Mesenchymal stem cell (in vitro differentiated cells and primary cell): ENCODE data around the gene ASB11.
"Not testable (repeated sequence)": the region's sequence is repeated elsewhere in the genome, so short reads cannot be mapped to it uniquely, and the experiment has no call there.

Source experiments
- DNase-seq: peaks from one replicate; pipeline ENCODE4 v3.0.0-alpha.2; 2013
- H2AFZ ChIP-seq: one replicate; pipeline ENCODE4 v1.6.1; 2013; ENCODE audit warnings: low read depth, mild to moderate bottlenecking, control low read depth, inconsistent platforms, low read length, moderate library complexity
- H2AK5ac ChIP-seq: 2 replicates; pipeline ENCODE4 v1.6.1; 2013; ENCODE audit warnings: low read length, moderate library complexity, mild to moderate bottlenecking, inconsistent platforms; ENCODE audit not compliant: severe bottlenecking
- H2BK120ac ChIP-seq: one replicate; pipeline ENCODE4 v1.6.1; 2013; ENCODE audit warnings: low read depth, mild to moderate bottlenecking, inconsistent platforms, low read length, moderate library complexity
- H2BK12ac ChIP-seq, 2 experiments: one replicate each; pipeline ENCODE4 v1.6.1; 2013; ENCODE audit warnings: inconsistent platforms in 2 of 2, low read length in 2 of 2, mild to moderate bottlenecking in 2 of 2, moderate library complexity in 2 of 2, control low read depth in 1 of 2
- H2BK15ac ChIP-seq: one replicate; pipeline ENCODE4 v1.6.1; 2013; ENCODE audit warnings: mild to moderate bottlenecking, low read depth, inconsistent platforms; ENCODE audit not compliant: poor library complexity, severe bottlenecking
- H2BK5ac ChIP-seq: 2 replicates; pipeline ENCODE4 v1.6.1; 2013; ENCODE audit warnings: low read depth, mild to moderate bottlenecking, low read length, control low read depth, inconsistent platforms; ENCODE audit not compliant: poor library complexity, severe bottlenecking
- H3K14ac ChIP-seq, 2 experiments: one replicate each; pipeline ENCODE4 v1.6.1; 2013; ENCODE audit warnings: inconsistent platforms in 2 of 2, low read length in 2 of 2, control low read depth in 1 of 2, mild to moderate bottlenecking in 1 of 2, moderate library complexity in 1 of 2
- H3K18ac ChIP-seq, 2 experiments: one replicate each; pipeline ENCODE4 v1.6.1; 2013; ENCODE audit warnings: inconsistent platforms in 2 of 2, low read length in 2 of 2, control low read depth in 1 of 2, low read depth in 1 of 2, mild to moderate bottlenecking in 1 of 2
- H3K23ac ChIP-seq, 2 experiments: one replicate each; pipeline ENCODE4 v1.6.1; 2013; ENCODE audit warnings: inconsistent platforms in 2 of 2, low read length in 2 of 2, mild to moderate bottlenecking in 2 of 2, moderate library complexity in 2 of 2, control low read depth in 1 of 2
- H3K27ac ChIP-seq: 2 replicates; pipeline ENCODE4 v1.5.1; 2013; ENCODE audit warnings: mild to moderate bottlenecking, moderate library complexity, low read length, control low read depth, inconsistent platforms; ENCODE audit not compliant: poor library complexity, severe bottlenecking
- H3K27me3 ChIP-seq, 2 experiments: 2 replicates each; pipeline versions ENCODE4 v1.6.1 to v1.7.0; 2013; ENCODE audit warnings: low read length in 2 of 2, mild to moderate bottlenecking in 2 of 2, moderate library complexity in 2 of 2, control low read depth in 1 of 2, inconsistent platforms in 1 of 2; ENCODE audit not compliant: control insufficient read depth in 1 of 2, insufficient read depth in 1 of 2
- H3K36me3 ChIP-seq, 2 experiments: 2 replicates each; pipeline versions ENCODE4 v1.6.1 to v1.7.0; 2013; ENCODE audit warnings: low read length in 2 of 2, control low read depth in 1 of 2, inconsistent platforms in 1 of 2, low read depth in 1 of 2, mild to moderate bottlenecking in 1 of 2; ENCODE audit not compliant: insufficient read depth in 2 of 2, control insufficient read depth in 1 of 2
- H3K4ac ChIP-seq, 2 experiments: one replicate each; pipeline ENCODE4 v1.6.1; 2013; ENCODE audit warnings: inconsistent platforms in 2 of 2, low read length in 2 of 2, mild to moderate bottlenecking in 2 of 2, moderate library complexity in 2 of 2, control low read depth in 1 of 2, low read depth in 1 of 2
- H3K4me1 ChIP-seq: 2 replicates; pipeline ENCODE4 v1.6.1; 2013; ENCODE audit warnings: low read depth, low read length, control low read depth; ENCODE audit not compliant: control insufficient read depth, insufficient read depth
- H3K4me2 ChIP-seq: 2 replicates; pipeline ENCODE4 v1.6.1; 2013; ENCODE audit warnings: low read length, mild to moderate bottlenecking, inconsistent platforms; ENCODE audit not compliant: poor library complexity, severe bottlenecking
- H3K4me3 ChIP-seq, 2 experiments: 2 replicates each; pipeline versions ENCODE4 v1.5.1 to v1.7.0; 2013; ENCODE audit warnings: low read length in 2 of 2, mild to moderate bottlenecking in 2 of 2, control low read depth in 1 of 2, low read depth in 1 of 2; ENCODE audit not compliant: insufficient read depth in 1 of 2
- H3K79me1 ChIP-seq: replicated peaks from 2 replicates; pipeline ENCODE4 v1.6.1; 2013; ENCODE audit warnings: mild to moderate bottlenecking, control low read depth, low read length, inconsistent platforms; ENCODE audit not compliant: poor library complexity, severe bottlenecking
- H3K9ac ChIP-seq: 2 replicates; pipeline ENCODE4 v1.7.0; 2013; ENCODE audit warnings: mild to moderate bottlenecking, low read length, moderate library complexity
- H3K9me3 ChIP-seq: 2 replicates; pipeline ENCODE4 v1.7.0; 2013; ENCODE audit warnings: mild to moderate bottlenecking, low read length; ENCODE audit not compliant: control insufficient read depth
- H4K8ac ChIP-seq: one replicate; pipeline ENCODE4 v1.6.1; 2013; ENCODE audit warnings: inconsistent platforms, mild to moderate bottlenecking, low read length, moderate library complexity
- H4K91ac ChIP-seq: one replicate; pipeline ENCODE4 v1.6.1; 2013; ENCODE audit warnings: mild to moderate bottlenecking, low read length, inconsistent platforms
- WGBS: methylation state at CpG from one replicate; pipeline ENCODE4 v1.1.7; 2013; ENCODE audit warnings: mixed read lengths; 5-methylcytosine and 5-hydroxymethylcytosine counted together

The ASB11 gene

DNA sequence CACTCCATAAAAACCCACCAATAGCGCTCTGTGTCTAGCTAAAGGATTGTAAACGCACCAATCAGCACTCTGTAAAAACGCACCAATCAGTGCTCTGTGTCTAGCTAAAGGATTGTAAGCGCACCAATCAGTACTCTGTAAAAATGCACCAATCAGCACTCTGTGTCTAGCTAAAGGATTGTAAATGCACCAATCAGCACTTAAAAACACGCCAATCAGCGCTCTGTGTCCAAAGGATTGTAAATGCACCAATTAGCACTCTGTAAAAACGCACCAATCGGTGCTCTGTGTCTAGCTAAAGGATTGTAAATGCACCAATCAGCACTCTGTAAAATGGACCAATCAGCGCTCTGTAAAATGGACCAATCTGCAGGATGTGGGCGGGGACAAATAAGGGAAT is 42.2 kb downstream of the ASB11 start:
- not testable (repeated sequence) for H3K27ac ChIP-seq, H3K4me1 ChIP-seq, H4K91ac ChIP-seq, H3K9ac ChIP-seq, H2AK5ac ChIP-seq, H2BK120ac ChIP-seq, DNase-seq, H3K4ac ChIP-seq, H3K27me3 ChIP-seq, H2BK12ac ChIP-seq, H3K4me2 ChIP-seq, H3K9me3 ChIP-seq, H3K36me3 ChIP-seq, H3K79me1 ChIP-seq, H3K18ac ChIP-seq, H3K23ac ChIP-seq, H3K4me3 ChIP-seq, H3K14ac ChIP-seq, H2BK15ac ChIP-seq, H2BK5ac ChIP-seq, H2AFZ ChIP-seq, H4K8ac ChIP-seq
- WGBS: 90% methylated on average over 10 of the region's 10 CpGs

DNA sequence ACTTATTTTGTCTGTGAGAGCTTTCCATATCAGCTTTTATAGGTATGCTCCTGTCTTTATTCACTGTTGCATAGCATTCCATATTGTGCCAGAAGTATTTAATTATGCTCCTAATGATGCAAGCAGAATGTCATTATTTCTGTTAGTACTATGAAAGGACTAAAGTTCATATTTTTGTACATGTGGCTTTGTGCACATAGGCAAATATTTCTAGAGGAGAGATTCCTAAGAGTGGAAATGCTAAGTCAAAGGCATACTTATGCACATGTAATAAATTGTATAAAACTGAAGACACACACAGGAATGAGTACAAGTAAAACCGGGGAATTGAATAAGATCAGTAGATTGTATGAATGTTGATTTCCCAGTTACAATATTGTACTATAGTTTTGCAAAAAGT is 43.7 kb downstream of the ASB11 start:
- Histone ChIP-seq H2BK5ac (no peak overlapping the region), H3K9ac (no peak overlapping the region), H3K14ac (no peak overlapping the region), H3K79me1 (no peaks in the 10 kb centered on the region), H3K36me3 (no peaks in the 10 kb centered on the region), H3K27me3 (no peaks in the 10 kb centered on the region), H3K4me2 (no peak overlapping the region), H3K4me1 (peaks cover 6% of the 10 kb centered on the region), H4K8ac (no peak overlapping the region), H3K4ac (no peak overlapping the region), H4K91ac (no peak overlapping the region), H3K27ac (no peak overlapping the region), H2AFZ (no peak overlapping the region), H3K9me3 (no peaks in the 10 kb centered on the region), H3K4me3 (no peak overlapping the region), H3K18ac (no peak overlapping the region), H3K23ac (no peak overlapping the region), H2BK15ac (no peak overlapping the region), H2BK12ac (no peak overlapping the region), H2BK120ac (no peak overlapping the region), H2AK5ac (no peak overlapping the region)
- WGBS: no CpG with 5 or more reads among the region's 1 CpG
- no peak for DNase-seq

- Histone ChIP-seq H3K27ac (peak within 1 kb of the TSS; percentile 46), H3K36me3 (no peaks in the 10 kb centered on the region), H2BK120ac (no peak within 1 kb of the TSS), H3K18ac (peak within 1 kb of the TSS in 1 of 2 experiments; percentile 2), H2BK5ac (no peak within 1 kb of the TSS), H3K9me3 (no peaks in the 10 kb centered on the region), H2AFZ (no peak within 1 kb of the TSS), H2BK15ac (no peak within 1 kb of the TSS), H3K9ac (peak within 1 kb of the TSS; percentile 36), H3K4me3 (peak within 1 kb of the TSS in 1 of 2 experiments; percentile 67), H3K14ac (peak within 1 kb of the TSS in 1 of 2 experiments; percentile 55), H2BK12ac (no peak within 1 kb of the TSS), H2AK5ac (no peak within 1 kb of the TSS), H3K4me2 (no peak within 1 kb of the TSS), H3K79me1 (no peaks in the 10 kb centered on the region), H3K4ac (no peak within 1 kb of the TSS), H3K23ac (no peak within 1 kb of the TSS), H4K8ac (no peak within 1 kb of the TSS), H4K91ac (no peak within 1 kb of the TSS), H3K27me3 (peaks cover 0 to 2% of the 10 kb centered on the region in 2 experiments), H3K4me1 (peaks cover 6% of the 10 kb centered on the region)
- DNase-seq: peak; percentile 62
- WGBS: 44% methylated on average over 13 of the region's 15 CpGs
Observed at GRCh38 chrX:15269618-15270521, 45.6 kb downstream of the ASB11 start, which contains the start of gene ASB9. Gene ASB9, minus strand, starts transcription at chrX:15270083. Its CDS starts 209 bp downstream, at chrX:15269874.

DNA sequence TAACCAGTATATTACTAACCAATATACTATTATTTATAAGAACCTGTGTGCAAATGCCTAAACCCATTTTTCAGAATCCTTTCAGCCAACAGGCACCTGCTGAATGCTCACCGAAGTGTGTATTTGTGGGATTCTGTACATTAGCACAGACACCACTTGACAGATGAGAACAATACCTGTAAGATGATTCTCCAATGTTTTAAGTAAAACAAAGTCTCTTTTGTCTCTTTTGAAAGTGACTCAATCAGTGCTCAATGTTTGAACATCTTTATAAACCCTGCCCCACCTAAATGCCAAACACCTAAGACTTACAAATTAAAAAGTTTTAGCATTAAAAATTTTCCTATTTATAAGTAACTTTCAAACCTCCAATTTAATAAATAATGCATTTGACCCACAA is 46.3 kb downstream of the ASB11 start:
- Histone ChIP-seq H3K4me1 (peaks cover 6% of the 10 kb centered on the region), H3K18ac (no peak overlapping the region), H3K4me3 (no peak overlapping the region), H2BK12ac (no peak overlapping the region), H4K91ac (no peak overlapping the region), H3K9ac (no peak overlapping the region), H2BK5ac (no peak overlapping the region), H3K27me3 (peaks cover 0 to 9% of the 10 kb centered on the region in 2 experiments), H3K14ac (no peak overlapping the region), H3K79me1 (no peaks in the 10 kb centered on the region), H4K8ac (no peak overlapping the region), H2AFZ (no peak overlapping the region), H3K27ac (no peak overlapping the region), H3K23ac (no peak overlapping the region), H3K4ac (no peak overlapping the region), H2BK120ac (no peak overlapping the region), H3K9me3 (no peaks in the 10 kb centered on the region), H2AK5ac (no peak overlapping the region), H3K4me2 (no peak overlapping the region), H3K36me3 (no peaks in the 10 kb centered on the region), H2BK15ac (no peak overlapping the region)
- no peak for DNase-seq
- no CpG with 5 or more reads among the region's 1 CpG for WGBS
